ENCODE measurements around the gene WDR20. TPM values are rescaled to one million over a fixed set of nuclear protein-coding genes. Genes with fewer than 3 reads are reported as not detected.

WDR20 gene
- total RNA-seq, 3 donors from 2014 or later: 19.5 to 42.0 (median 24.6) TPM

GRCh38 chr14:102233081-102233480 is 93.4 kb downstream of the WDR20 start:
- Histone ChIP-seq H3K36me3 (no peaks in the 10 kb centered on the region), H3K4me1 (no peaks in the 10 kb centered on the region), H3K27ac (no peak overlapping the region), H3K4me3 (no peak overlapping the region), H3K9me3 (no peaks in the 10 kb centered on the region), H3K27me3 (no peaks in the 10 kb centered on the region)
- intact Hi-C loops (cut with DNase I; ENCODE audit: low total_unique reads): no loop called here
- TF ChIP-seq POLR2A (IDR thresholded peaks at IDR 0.05) (no peak), POLR2AphosphoS5 (IDR thresholded peaks at IDR 0.05) (no peak)
- TF ChIP-seq, protein P1, sequence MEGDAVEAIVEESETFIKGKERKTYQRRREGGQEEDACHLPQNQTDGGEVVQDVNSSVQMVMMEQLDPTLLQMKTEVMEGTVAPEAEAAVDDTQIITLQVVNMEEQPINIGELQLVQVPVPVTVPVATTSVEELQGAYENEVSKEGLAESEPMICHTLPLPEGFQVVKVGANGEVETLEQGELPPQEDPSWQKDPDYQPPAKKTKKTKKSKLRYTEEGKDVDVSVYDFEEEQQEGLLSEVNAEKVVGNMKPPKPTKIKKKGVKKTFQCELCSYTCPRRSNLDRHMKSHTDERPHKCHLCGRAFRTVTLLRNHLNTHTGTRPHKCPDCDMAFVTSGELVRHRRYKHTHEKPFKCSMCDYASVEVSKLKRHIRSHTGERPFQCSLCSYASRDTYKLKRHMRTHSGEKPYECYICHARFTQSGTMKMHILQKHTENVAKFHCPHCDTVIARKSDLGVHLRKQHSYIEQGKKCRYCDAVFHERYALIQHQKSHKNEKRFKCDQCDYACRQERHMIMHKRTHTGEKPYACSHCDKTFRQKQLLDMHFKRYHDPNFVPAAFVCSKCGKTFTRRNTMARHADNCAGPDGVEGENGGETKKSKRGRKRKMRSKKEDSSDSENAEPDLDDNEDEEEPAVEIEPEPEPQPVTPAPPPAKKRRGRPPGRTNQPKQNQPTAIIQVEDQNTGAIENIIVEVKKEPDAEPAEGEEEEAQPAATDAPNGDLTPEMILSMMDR (IDR thresholded peaks at IDR 0.05): no peak
- DNase-seq (ENCODE audit: low spot score in 2 of 2): no peak

- Histone ChIP-seq H3K27ac (no peak overlapping the region), H3K4me1 (no peaks in the 10 kb centered on the region), H3K9me3 (no peaks in the 10 kb centered on the region), H3K36me3 (no peaks in the 10 kb centered on the region), H3K27me3 (no peaks in the 10 kb centered on the region), H3K4me3 (peak overlapping the region; percentile 26 to 44 (median 34))
- DNase-seq (ENCODE audit: low spot score in 2 of 2): no peak
- TF ChIP-seq POLR2A (IDR thresholded peaks at IDR 0.05): no peak
- TF ChIP-seq, protein P1 (IDR thresholded peaks at IDR 0.05): no peak
- no peak for TF ChIP-seq POLR2AphosphoS5 (IDR thresholded peaks at IDR 0.05)
- intact Hi-C loops (cut with DNase I; ENCODE audit: low total_unique reads): no loop called here
Measured at GRCh38 chr14:102234331-102235264, 94.9 kb downstream of the WDR20 start.

- H3K27me3 ChIP-seq: no peaks in the 10 kb centered on the region
- no peaks in the 10 kb centered on the region for H3K9me3 ChIP-seq
- no peak for TF ChIP-seq POLR2A (IDR thresholded peaks at IDR 0.05)
- TF ChIP-seq, protein P1 (IDR thresholded peaks at IDR 0.05): peak; percentile 33 to 83 (median 73)
- DNase-seq (ENCODE audit: low spot score in 2 of 2): peak; percentile 70 to 72
- no peaks in the 10 kb centered on the region for H3K4me1 ChIP-seq
- H3K4me3 ChIP-seq: peak overlapping the region; percentile 26 to 44 (median 34)
- intact Hi-C loops (cut with DNase I; ENCODE audit: low total_unique reads): no loop called here
- no peaks in the 10 kb centered on the region for H3K36me3 ChIP-seq
- no peak overlapping the region for H3K27ac ChIP-seq
Measured at GRCh38 chr14:102235275-102235897, 95.7 kb downstream of the WDR20 start.

- Histone ChIP-seq H3K4me1 (no peaks in the 10 kb centered on the region), H3K36me3 (no peaks in the 10 kb centered on the region), H3K27ac (no peak overlapping the region), H3K4me3 (no peak overlapping the region), H3K9me3 (no peaks in the 10 kb centered on the region), H3K27me3 (no peaks in the 10 kb centered on the region)
- intact Hi-C loops (cut with DNase I; ENCODE audit: low total_unique reads): no loop called here
- no peak for DNase-seq (ENCODE audit: low spot score in 2 of 2)
- TF ChIP-seq POLR2AphosphoS5 (IDR thresholded peaks at IDR 0.05) (no peak), POLR2A (IDR thresholded peaks at IDR 0.05) (no peak)
- TF ChIP-seq, protein P1 (IDR thresholded peaks at IDR 0.05): no peak
Measured at GRCh38 chr14:102236026-102236425, 96.3 kb downstream of the WDR20 start.

DNA sequence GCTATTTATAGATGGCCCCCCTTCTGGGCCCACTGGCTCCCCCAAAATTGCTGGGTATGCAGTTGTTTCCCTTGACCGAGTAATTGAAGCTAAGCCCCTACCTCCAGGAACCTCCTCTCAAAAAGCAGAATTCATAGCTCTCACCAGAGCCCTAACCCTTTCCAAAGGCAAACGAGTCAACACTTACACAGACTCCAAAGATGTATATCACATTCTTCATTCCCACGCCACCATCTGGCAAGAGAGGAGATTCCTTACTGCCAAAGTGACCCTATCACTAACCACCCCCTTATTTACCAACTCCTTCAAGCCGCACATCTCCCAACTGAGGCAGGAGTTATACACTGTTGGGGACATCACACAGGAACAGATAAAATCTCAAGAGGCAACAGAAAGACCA is 98.4 kb downstream of the WDR20 start:
- Histone ChIP-seq H3K36me3 (no peaks in the 10 kb centered on the region), H3K27ac (no peak overlapping the region), H3K4me3 (no peak overlapping the region), H3K4me1 (no peaks in the 10 kb centered on the region), H3K9me3 (no peaks in the 10 kb centered on the region), H3K27me3 (no peaks in the 10 kb centered on the region)
- intact Hi-C loops (cut with DNase I; ENCODE audit: low total_unique reads): no loop called here
- DNase-seq (ENCODE audit: low spot score in 2 of 2): no peak
- TF ChIP-seq POLR2AphosphoS5 (IDR thresholded peaks at IDR 0.05): no peak

Measured in breast epithelium (tissue), 4 donors.